GM21529 (cell line): ENCODE data around the gene LPAR6.

Experiments used
- ATAC-seq: cut with Tn5 transposase; IDR thresholded peaks from one replicate; pipeline ENCODE4 v1.9.1; 2021; ENCODE audit not compliant: unreplicated experiment

The LPAR6 gene

GRCh38 chr13:48377857-48378256, 35.1 kb downstream of the LPAR6 start:
- ATAC-seq = no peak

- ATAC-seq = no peak
Observed at GRCh38 chr13:48370815-48371214, 42.1 kb downstream of the LPAR6 start.

- ATAC-seq = no peak
Observed at GRCh38 chr13:48369988-48370387, 42.9 kb downstream of the LPAR6 start.
